KOPT-K1 (cell line): ENCODE measurements around the gene MAN2B1.
"Not testable (repeated sequence)": the region's sequence is repeated elsewhere in the genome, so short reads cannot be mapped to it uniquely, and the experiment has no call there.

Experiments
- H3K27ac ChIP-seq: fragments of 200-600 bp; sonication (generic); 2 replicates; pipeline ENCODE4 v1.5.1; 2016; ENCODE audit warnings: antibody characterized with exemption, mild to moderate bottlenecking, low read depth, low read length; ENCODE audit not compliant: poor library complexity, severe bottlenecking
- H3K36me3 ChIP-seq: fragments of 200-600 bp; sonication (generic); 2 replicates; pipeline ENCODE4 v1.5.1; 2017; ENCODE audit warnings: antibody characterized with exemption, mild to moderate bottlenecking, low read length, moderate library complexity; ENCODE audit not compliant: insufficient read depth
- H3K9me3 ChIP-seq: fragments of 200-600 bp; sonication (generic); 2 replicates; pipeline ENCODE4 v1.5.1; 2017; ENCODE audit warnings: antibody characterized with exemption, low read length, mild to moderate bottlenecking; ENCODE audit not compliant: insufficient read depth, poor library complexity, severe bottlenecking

The MAN2B1 gene

GRCh38 chr19:12656899-12657571, 9.5 kb downstream of the MAN2B1 start:
- Histone ChIP-seq H3K36me3 (peaks cover 55% of the 10 kb centered on the region), H3K9me3 (no peaks in the 10 kb centered on the region), H3K27ac (no peak overlapping the region)

- Histone ChIP-seq H3K27ac (no peak overlapping the region), H3K36me3 (peaks cover 42% of the 10 kb centered on the region; the same call in 1 of the 2 replicates), H3K9me3 (no peaks in the 10 kb centered on the region)
These were observed 11.0 kb downstream of the MAN2B1 start for GRCh38 chr19:12655546-12655945.

GRCh38 chr19:12652219-12652618, 14.3 kb downstream of the MAN2B1 start:
- H3K36me3 ChIP-seq: peaks cover 31% of the 10 kb centered on the region; the same call in 1 of the 2 replicates
- no peaks in the 10 kb centered on the region for H3K9me3 ChIP-seq

GRCh38 chr19:12649941-12650340, 16.6 kb downstream of the MAN2B1 start:
- H3K36me3 ChIP-seq: peaks cover 9% of the 10 kb centered on the region; the same call in 1 of the 2 replicates
- no peak overlapping the region for H3K27ac ChIP-seq
- H3K9me3 ChIP-seq: no peaks in the 10 kb centered on the region

More at GRCh38 chr19:12652219-12652618, 14.3 kb downstream of the MAN2B1 start:
- no peak overlapping the region for H3K27ac ChIP-seq

GRCh38 chr19:12648088-12648487, 18.5 kb downstream of the MAN2B1 start:
- Histone ChIP-seq H3K27ac (no peak overlapping the region), H3K9me3 (no peaks in the 10 kb centered on the region), H3K36me3 (0 out of 2 replicates have a peak, but pooled peaks cover 5% of the 10 kb centered on the region)

- Histone ChIP-seq H3K9me3 (no peaks in the 10 kb centered on the region), H3K36me3 (0 out of 2 replicates have a peak, but pooled peaks cover 5% of the 10 kb centered on the region), H3K27ac (no peak overlapping the region)
These were observed 19.0 kb downstream of the MAN2B1 start for GRCh38 chr19:12647490-12648071.

GRCh38 chr19:12647047-12647446, 19.5 kb downstream of the MAN2B1 start:
- no peaks in the 10 kb centered on the region for H3K9me3 ChIP-seq
- H3K27ac ChIP-seq: no peak overlapping the region
- H3K36me3 ChIP-seq: 0 out of 2 replicates have a peak, but pooled peaks cover 2% of the 10 kb centered on the region

- no peaks in the 10 kb centered on the region for H3K36me3 ChIP-seq
- H3K27ac ChIP-seq: no peak overlapping the region
- no peaks in the 10 kb centered on the region for H3K9me3 ChIP-seq
These were observed 20.0 kb downstream of the MAN2B1 start for GRCh38 chr19:12646551-12646950.

GRCh38 chr19:12643716-12644115, 22.8 kb downstream of the MAN2B1 start:
- not testable (repeated sequence) for H3K36me3 ChIP-seq, H3K9me3 ChIP-seq, H3K27ac ChIP-seq

- no peaks in the 10 kb centered on the region for H3K36me3 ChIP-seq
- H3K27ac ChIP-seq: no peak overlapping the region
- no peaks in the 10 kb centered on the region for H3K9me3 ChIP-seq
These were observed 24.0 kb downstream of the MAN2B1 start for GRCh38 chr19:12642506-12642905.

GRCh38 chr19:12641456-12641855, 25.1 kb downstream of the MAN2B1 start:
- no peak overlapping the region for H3K27ac ChIP-seq
- no peaks in the 10 kb centered on the region for H3K36me3 ChIP-seq
- no peaks in the 10 kb centered on the region for H3K9me3 ChIP-seq

GRCh38 chr19:12639901-12640613, 26.5 kb downstream of the MAN2B1 start:
- H3K9me3 ChIP-seq: no peaks in the 10 kb centered on the region
- H3K36me3 ChIP-seq: no peaks in the 10 kb centered on the region
- no peak overlapping the region for H3K27ac ChIP-seq

GRCh38 chr19:12638611-12639182, 27.8 kb downstream of the MAN2B1 start:
- Histone ChIP-seq H3K27ac (no peak overlapping the region), H3K36me3 (no peaks in the 10 kb centered on the region)

GRCh38 chr19:12636631-12637030, 29.9 kb downstream of the MAN2B1 start:
- Histone ChIP-seq H3K27ac (no peak overlapping the region), H3K9me3 (no peaks in the 10 kb centered on the region), H3K36me3 (no peaks in the 10 kb centered on the region)

More at GRCh38 chr19:12638611-12639182, 27.8 kb downstream of the MAN2B1 start:
- no peaks in the 10 kb centered on the region for H3K9me3 ChIP-seq

GRCh38 chr19:12629215-12629614, 37.3 kb downstream of the MAN2B1 start:
- peaks cover 58% of the 10 kb centered on the region for H3K36me3 ChIP-seq
- H3K9me3 ChIP-seq: peaks cover 24% of the 10 kb centered on the region
- H3K27ac ChIP-seq: no peak overlapping the region
